Mesothelial cell of epicardium (in vitro differentiated cells): Measurements from ENCODE around the gene LHFPL6. TPM values are rescaled to one million over a fixed set of nuclear protein-coding genes. Genes with fewer than 3 reads are reported as not detected.

ENCODE experiments used
- DNase-seq, 2 experiments: peaks; one replicate each; pipeline ENCODE4 v3.0.0; 2021; ENCODE audit warnings: low spot score in 2 of 2; ENCODE audit not compliant: unreplicated experiment in 2 of 2
- H3K27ac Mint-ChIP-seq: 2 replicates; pipeline ENCODE4 v1.8.0; 2021; ENCODE audit warnings: mixed read lengths
- H3K27me3 Mint-ChIP-seq: 2 replicates; pipeline ENCODE4 v1.8.0; 2021; ENCODE audit warnings: low read depth, mixed read lengths
- H3K36me3 Mint-ChIP-seq: 2 replicates; pipeline ENCODE4 v1.8.0; 2021; ENCODE audit warnings: mixed read lengths
- H3K4me1 Mint-ChIP-seq: 2 replicates; pipeline ENCODE4 v1.8.0; 2021; ENCODE audit warnings: mixed read lengths
- H3K4me3 Mint-ChIP-seq: 2 replicates; pipeline ENCODE4 v1.8.0; 2021; ENCODE audit warnings: mild to moderate bottlenecking, moderate library complexity, mixed read lengths
- H3K9me3 Mint-ChIP-seq: 2 replicates; pipeline ENCODE4 v1.8.0; 2021; ENCODE audit warnings: mixed read lengths
- total RNA-seq: library from RNA; stranded (reverse); gene quantifications from 3 replicates; pipeline ENCODE4 v1.2.1, GENCODE V29; 2021
- TF ChIP-seq, protein P1 (sequence below): fragments of 200-600 bp; sonication (generic); IDR thresholded peaks from one replicate; pipeline ENCODE4 v1.5.0; 2021; ENCODE audit warnings: antibody characterized with exemption; ENCODE audit not compliant: unreplicated experiment

The LHFPL6 gene
- total RNA-seq, 1 donor from 2014 or later = 18.2 TPM

DNA sequence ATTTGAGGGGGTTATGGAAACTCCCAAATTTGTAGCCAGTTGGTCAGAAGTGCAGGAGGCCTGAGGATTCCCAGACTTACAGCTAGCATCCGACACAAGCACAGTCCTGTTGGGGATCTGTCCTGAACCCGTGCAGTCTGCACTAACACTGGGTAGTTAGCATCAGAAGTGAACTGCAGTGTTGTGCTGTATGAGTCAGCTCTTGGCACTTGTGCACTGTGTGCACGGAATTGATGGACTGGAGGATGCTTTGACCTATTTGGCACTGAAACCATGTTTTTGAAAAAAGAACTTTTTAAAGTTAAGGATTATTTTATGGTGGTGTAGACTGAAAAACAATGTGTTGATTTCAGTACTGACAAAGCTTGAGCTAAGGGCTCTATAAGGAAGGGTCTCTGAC, 285.7 kb downstream of the LHFPL6 start:
- Mint-ChIP-seq H3K4me1 (peaks cover 5% of the 10 kb centered on the region), H3K4me3 (no peak overlapping the region), H3K36me3 (no peaks in the 10 kb centered on the region), H3K9me3 (no peaks in the 10 kb centered on the region), H3K27me3 (peaks cover 18% of the 10 kb centered on the region), H3K27ac (no peak overlapping the region)
- no peak for DNase-seq
- TF ChIP-seq, protein P1, sequence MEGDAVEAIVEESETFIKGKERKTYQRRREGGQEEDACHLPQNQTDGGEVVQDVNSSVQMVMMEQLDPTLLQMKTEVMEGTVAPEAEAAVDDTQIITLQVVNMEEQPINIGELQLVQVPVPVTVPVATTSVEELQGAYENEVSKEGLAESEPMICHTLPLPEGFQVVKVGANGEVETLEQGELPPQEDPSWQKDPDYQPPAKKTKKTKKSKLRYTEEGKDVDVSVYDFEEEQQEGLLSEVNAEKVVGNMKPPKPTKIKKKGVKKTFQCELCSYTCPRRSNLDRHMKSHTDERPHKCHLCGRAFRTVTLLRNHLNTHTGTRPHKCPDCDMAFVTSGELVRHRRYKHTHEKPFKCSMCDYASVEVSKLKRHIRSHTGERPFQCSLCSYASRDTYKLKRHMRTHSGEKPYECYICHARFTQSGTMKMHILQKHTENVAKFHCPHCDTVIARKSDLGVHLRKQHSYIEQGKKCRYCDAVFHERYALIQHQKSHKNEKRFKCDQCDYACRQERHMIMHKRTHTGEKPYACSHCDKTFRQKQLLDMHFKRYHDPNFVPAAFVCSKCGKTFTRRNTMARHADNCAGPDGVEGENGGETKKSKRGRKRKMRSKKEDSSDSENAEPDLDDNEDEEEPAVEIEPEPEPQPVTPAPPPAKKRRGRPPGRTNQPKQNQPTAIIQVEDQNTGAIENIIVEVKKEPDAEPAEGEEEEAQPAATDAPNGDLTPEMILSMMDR = no peak

DNA sequence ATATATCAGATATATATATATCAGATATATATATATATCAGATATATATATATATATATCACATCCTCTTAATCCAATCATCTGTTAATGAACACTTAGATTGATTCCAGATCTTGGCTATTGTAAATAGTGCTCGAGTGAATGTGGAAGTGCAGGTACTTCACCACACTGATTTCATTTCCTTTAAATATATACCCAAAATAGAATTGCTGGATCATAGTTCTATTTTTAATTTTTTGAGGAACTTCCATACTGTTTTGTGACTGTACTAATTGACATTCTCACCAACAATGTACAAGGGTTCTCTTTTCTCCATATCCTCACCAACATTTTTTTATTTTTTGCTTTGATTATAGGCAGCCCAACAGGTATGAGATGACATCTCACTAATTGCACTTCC, 287.2 kb downstream of the LHFPL6 start:
- no peaks in the 10 kb centered on the region for H3K36me3 Mint-ChIP-seq
- H3K27ac Mint-ChIP-seq = no peak overlapping the region
- H3K4me1 Mint-ChIP-seq = peaks cover 5% of the 10 kb centered on the region
- no peak overlapping the region for H3K4me3 Mint-ChIP-seq
- TF ChIP-seq, protein P1 = no peak
- no peak for DNase-seq
- no peaks in the 10 kb centered on the region for H3K9me3 Mint-ChIP-seq
- peaks cover 15% of the 10 kb centered on the region for H3K27me3 Mint-ChIP-seq

DNA sequence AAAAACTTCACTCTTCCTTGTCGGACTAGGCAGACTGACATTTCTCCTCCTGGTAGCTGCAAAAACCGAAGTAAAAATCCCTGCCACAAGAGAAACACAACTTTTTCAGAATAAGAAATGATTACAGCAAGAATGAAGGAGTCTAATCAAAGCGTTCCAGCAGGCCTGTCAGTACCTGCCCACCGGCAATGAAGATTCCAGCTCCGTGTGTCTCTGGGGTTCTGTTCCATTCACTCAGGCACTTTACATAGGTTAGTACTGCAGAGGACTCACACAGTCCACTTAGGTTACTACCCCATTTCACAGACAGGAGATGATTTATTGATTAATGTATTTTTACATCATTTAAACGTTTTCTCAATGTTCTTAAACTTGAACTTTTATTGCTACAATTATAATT, 289.3 kb downstream of the LHFPL6 start:
- no peak overlapping the region for H3K4me3 Mint-ChIP-seq
- H3K9me3 Mint-ChIP-seq = no peaks in the 10 kb centered on the region

DNA sequence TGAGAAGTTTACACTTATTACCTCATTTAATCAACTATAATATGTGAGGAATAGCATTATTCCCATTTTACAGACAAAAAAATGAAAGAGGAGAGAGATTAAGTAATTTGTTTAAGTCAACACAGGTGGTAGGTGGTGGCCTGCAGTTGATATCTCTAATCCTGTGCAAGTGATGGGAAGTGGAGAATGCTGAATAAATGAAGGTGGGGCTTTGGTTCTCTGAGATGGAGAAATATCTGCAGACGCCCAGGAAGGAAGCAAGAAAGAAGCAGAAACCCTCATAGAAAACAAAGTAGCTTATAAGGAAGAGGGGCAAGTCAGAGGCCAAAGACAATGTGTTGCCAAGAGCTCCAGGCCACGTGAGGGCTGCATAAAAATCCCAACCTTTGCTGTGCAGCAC, 290.4 kb downstream of the LHFPL6 start:
- H3K4me1 Mint-ChIP-seq = peaks cover 5% of the 10 kb centered on the region
- H3K36me3 Mint-ChIP-seq = no peaks in the 10 kb centered on the region
- no peak for DNase-seq
- H3K9me3 Mint-ChIP-seq = no peaks in the 10 kb centered on the region
- TF ChIP-seq, protein P1 = no peak
- no peak overlapping the region for H3K4me3 Mint-ChIP-seq
- no peak overlapping the region for H3K27ac Mint-ChIP-seq
- peaks cover 5% of the 10 kb centered on the region for H3K27me3 Mint-ChIP-seq

More for the DNA sequence above, 289.3 kb downstream of the LHFPL6 start:
- Mint-ChIP-seq H3K4me1 (peaks cover 5% of the 10 kb centered on the region), H3K27me3 (peaks cover 5% of the 10 kb centered on the region), H3K27ac (no peak overlapping the region), H3K36me3 (no peaks in the 10 kb centered on the region)
- no peak for DNase-seq
- TF ChIP-seq, protein P1 = no peak

DNA sequence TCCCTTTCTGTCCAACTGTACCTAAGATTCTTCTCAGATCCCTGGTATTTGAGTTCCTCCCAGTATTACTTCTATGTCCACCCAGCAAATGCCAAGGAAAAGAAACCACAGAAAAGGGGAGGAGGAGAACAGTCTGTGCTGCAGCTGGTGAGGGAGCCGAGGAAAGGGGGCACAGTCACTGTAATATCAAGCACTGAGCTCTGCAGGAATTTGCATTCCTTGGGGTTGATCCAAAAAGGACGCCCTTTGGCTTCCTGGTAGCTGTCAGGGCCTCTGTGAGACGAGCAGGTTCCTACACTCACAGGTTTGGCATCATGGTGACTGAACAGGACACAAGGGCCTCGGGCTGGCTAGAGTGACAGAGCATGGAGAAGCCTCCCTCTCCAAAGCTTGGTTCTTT, 291.4 kb downstream of the LHFPL6 start:
- H3K27me3 Mint-ChIP-seq = peaks cover 5% of the 10 kb centered on the region
- no peaks in the 10 kb centered on the region for H3K36me3 Mint-ChIP-seq
- TF ChIP-seq, protein P1 = no peak
- no peak for DNase-seq
- no peaks in the 10 kb centered on the region for H3K9me3 Mint-ChIP-seq
- H3K27ac Mint-ChIP-seq = no peak overlapping the region
- H3K4me1 Mint-ChIP-seq = peaks cover 5% of the 10 kb centered on the region
- H3K4me3 Mint-ChIP-seq = no peak overlapping the region

DNA sequence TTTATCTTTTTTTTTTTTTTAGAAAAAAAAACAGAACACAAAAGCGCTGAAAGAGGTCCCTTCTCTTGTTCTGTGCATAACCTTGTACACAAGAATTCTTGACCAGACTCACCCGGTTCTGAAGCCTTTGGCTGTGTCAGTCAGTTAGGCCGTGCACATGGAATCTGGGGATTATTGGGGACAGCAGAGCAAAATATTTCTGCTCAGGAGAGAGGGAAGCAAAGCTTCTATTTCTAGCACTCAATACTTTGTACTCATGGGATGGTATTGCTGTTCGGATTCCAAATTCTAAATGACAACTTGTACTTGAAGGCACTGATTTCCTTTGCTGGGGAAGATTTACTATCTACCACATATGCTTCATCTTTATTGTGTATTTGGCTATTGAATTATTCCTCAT, 292.0 kb downstream of the LHFPL6 start:
- Mint-ChIP-seq H3K36me3 (no peaks in the 10 kb centered on the region), H3K9me3 (no peaks in the 10 kb centered on the region), H3K4me1 (peaks cover 5% of the 10 kb centered on the region), H3K27me3 (peaks cover 5% of the 10 kb centered on the region), H3K27ac (no peak overlapping the region), H3K4me3 (no peak overlapping the region)
- TF ChIP-seq, protein P1 = no peak
- DNase-seq = no peak
